Brain microvascular endothelial cell (primary cell): ENCODE data around the gene FBXW8.

Experiments used
- DNase-seq: peaks from one replicate; pipeline ENCODE4 v3.0.0-alpha.2; 2020
- H3K27ac ChIP-seq: fragments of 250-450 bp; sonication (Bioruptor Pico); 2 replicates; pipeline ENCODE4 v1.5.1; 2020; ENCODE audit warnings: mild to moderate bottlenecking, moderate library complexity
- H3K27me3 ChIP-seq: fragments of 250-450 bp; sonication (Bioruptor Pico); replicated peaks from 2 replicates; pipeline ENCODE4 v1.5.1; 2020; ENCODE audit warnings: mild to moderate bottlenecking
- H3K36me3 ChIP-seq: fragments of 250-450 bp; sonication (Bioruptor Pico); replicated peaks from 2 replicates; pipeline ENCODE4 v1.5.1; 2020; ENCODE audit warnings: mild to moderate bottlenecking
- H3K4me3 ChIP-seq: 2 replicates; pipeline ENCODE4 v1.5.1; 2011; ENCODE audit warnings: low read depth, mild to moderate bottlenecking, control low read depth, low read length, moderate library complexity
- in situ Hi-C: cut with HindIII; loops from 2 replicates; pipeline ENCODE4 v1.10.0; 2017; ENCODE audit warnings: low sequenced_read_pairs, low pct_ligation_motif_present
- TF ChIP-seq, protein P1 (sequence below): IDR thresholded peaks from 2 replicates; pipeline ENCODE4 v1.5.1; 2011; ENCODE audit warnings: low read depth, mild to moderate bottlenecking, moderate library complexity, low read length, control low read depth, inconsistent platforms; ENCODE audit errors: missing control alignments

The FBXW8 gene

DNA sequence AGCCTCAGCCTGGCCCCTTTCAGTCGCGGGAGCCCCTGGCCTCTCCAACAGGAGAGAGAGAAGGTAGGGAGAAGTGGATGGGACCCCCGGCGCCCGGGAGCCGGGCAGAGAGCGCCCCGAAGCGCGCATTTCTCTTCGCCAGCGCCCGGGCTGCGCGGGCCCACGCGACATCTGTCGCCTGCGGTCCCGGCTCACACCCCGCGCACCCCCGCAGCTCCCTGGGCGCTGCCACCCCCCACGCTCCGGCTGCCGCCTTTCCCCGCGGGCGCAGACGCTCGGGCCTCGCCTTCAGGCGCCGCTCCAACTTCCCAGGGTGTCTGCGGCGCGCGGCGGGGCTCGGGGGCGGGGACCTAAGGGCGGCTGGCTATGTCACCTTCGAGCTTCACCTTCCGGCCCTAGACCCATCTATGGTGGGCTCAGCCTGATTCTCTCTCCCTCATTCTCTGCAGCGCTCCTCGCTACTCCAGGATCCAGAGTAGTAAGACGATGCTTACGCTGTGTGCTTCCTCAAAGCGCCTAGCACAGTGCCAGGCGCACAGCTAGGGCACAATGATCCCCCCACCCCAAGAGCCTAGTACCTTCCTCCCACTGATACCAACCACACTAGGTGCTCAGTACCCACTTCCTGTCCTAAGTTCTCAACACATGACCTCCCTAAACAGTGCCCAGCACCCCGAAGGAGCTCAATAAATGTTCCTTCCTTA, 31.1 kb upstream of the FBXW8 start:
- in situ Hi-C loops: no loop called here
- no peak overlapping the region for H3K27ac ChIP-seq
- no peak overlapping the region for H3K4me3 ChIP-seq
- peaks cover 62% of the 10 kb centered on the region for H3K27me3 ChIP-seq
- no peaks in the 10 kb centered on the region for H3K36me3 ChIP-seq
- DNase-seq: no peak
- TF ChIP-seq, protein P1, sequence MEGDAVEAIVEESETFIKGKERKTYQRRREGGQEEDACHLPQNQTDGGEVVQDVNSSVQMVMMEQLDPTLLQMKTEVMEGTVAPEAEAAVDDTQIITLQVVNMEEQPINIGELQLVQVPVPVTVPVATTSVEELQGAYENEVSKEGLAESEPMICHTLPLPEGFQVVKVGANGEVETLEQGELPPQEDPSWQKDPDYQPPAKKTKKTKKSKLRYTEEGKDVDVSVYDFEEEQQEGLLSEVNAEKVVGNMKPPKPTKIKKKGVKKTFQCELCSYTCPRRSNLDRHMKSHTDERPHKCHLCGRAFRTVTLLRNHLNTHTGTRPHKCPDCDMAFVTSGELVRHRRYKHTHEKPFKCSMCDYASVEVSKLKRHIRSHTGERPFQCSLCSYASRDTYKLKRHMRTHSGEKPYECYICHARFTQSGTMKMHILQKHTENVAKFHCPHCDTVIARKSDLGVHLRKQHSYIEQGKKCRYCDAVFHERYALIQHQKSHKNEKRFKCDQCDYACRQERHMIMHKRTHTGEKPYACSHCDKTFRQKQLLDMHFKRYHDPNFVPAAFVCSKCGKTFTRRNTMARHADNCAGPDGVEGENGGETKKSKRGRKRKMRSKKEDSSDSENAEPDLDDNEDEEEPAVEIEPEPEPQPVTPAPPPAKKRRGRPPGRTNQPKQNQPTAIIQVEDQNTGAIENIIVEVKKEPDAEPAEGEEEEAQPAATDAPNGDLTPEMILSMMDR: no peak

- H3K4me3 ChIP-seq: no peak overlapping the region
- in situ Hi-C loops: no loop called here
- H3K27ac ChIP-seq: no peak overlapping the region
- H3K27me3 ChIP-seq: peaks cover 62% of the 10 kb centered on the region
- H3K36me3 ChIP-seq: no peaks in the 10 kb centered on the region
- DNase-seq: no peak
- TF ChIP-seq, protein P1: no peak
These were observed 30.4 kb upstream of the FBXW8 start for GRCh38 chr12:116880213-116880816.

- DNase-seq: no peak
- Histone ChIP-seq H3K27ac (no peak overlapping the region), H3K36me3 (no peaks in the 10 kb centered on the region), H3K27me3 (peaks cover 60% of the 10 kb centered on the region), H3K4me3 (no peak overlapping the region)
- in situ Hi-C loops: no loop called here
- TF ChIP-seq, protein P1: no peak
These were observed 29.9 kb upstream of the FBXW8 start for GRCh38 chr12:116880817-116881324.

- Histone ChIP-seq H3K27ac (no peak within 1 kb of the TSS), H3K4me3 (no peak within 1 kb of the TSS), H3K36me3 (no peaks in the 10 kb centered on the region), H3K27me3 (peaks cover 60% of the 10 kb centered on the region)
- in situ Hi-C loops: no loop called here
- no peak for DNase-seq
- TF ChIP-seq, protein P1: no peak
These were observed 29.3 kb upstream of the FBXW8 start, which contains the start of gene HRK for GRCh38 chr12:116881325-116881876. TSS of gene HRK (minus strand) at chr12:116881441. CDS start at chr12:116881307, 134 bp downstream.

DNA sequence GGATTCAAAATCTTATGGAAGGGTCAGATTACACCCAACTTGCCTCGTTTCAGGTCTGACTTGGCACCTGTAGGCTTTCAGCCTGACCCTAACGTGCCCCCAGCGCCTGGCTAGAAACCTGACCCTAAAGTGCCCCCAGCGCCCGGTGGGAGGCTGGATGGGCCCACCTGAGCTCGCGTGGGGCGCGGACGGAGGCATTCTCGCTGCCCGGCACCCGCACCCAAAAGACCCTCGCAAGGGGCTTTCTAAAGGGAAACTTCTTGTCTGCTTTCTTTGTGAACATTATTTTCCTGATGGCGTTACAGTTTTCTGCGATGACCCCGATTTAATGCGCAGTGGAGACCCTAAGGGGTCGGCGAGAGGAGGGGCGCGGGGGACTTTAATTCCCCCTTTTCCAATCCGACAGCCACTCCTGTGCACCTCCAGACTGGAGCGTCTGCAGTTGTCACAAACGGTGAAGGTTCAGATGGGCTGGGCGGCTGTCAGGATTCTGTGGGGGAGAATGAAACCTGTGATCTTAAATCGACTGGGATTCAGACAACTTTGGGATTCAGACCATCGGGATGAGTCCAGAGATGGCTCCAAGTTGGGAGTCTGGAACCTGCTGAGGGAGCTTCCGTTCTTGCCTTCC, 28.8 kb upstream of the FBXW8 start:
- peaks cover 56% of the 10 kb centered on the region for H3K27me3 ChIP-seq
- H3K27ac ChIP-seq: no peak overlapping the region
- H3K4me3 ChIP-seq: no peak overlapping the region
- no peak for DNase-seq
- in situ Hi-C loops: no loop called here
- H3K36me3 ChIP-seq: no peaks in the 10 kb centered on the region
- TF ChIP-seq, protein P1: no peak
